HEK293 (cell line): ENCODE data around the gene ITGA11.

ENCODE experiments used
- CTCF ChIA-PET: fragments of 350-600 bp; formaldehyde crosslinking; extraction: SDS; loops from one replicate; lab custom pipeline; 2021; ENCODE audit warnings: antibody characterized with exemption; lab: Yijun Ruan, JAX
- POLR2A ChIA-PET: fragments of 300-600 bp; formaldehyde crosslinking; extraction: SDS; loops from one replicate; lab custom pipeline; 2020; ENCODE audit warnings: antibody characterized with exemption, inconsistent platforms; lab: Yijun Ruan, JAX
- H3K27ac ChIP-seq: fragments of 200-500 bp; sonication (Bioruptor generic); 2 replicates; pipeline ENCODE4 v1.5.1; 2014; ENCODE audit warnings: low read depth, low read length, control low read depth, inconsistent platforms; ENCODE audit errors: extremely low read depth
- H3K36me3 ChIP-seq, 2 experiments: fragments of 200-500 bp in 1 of 2; sonication (Bioruptor generic) in 1 of 2; 1 replicate in 1 of 2; 2 replicates in 1 of 2; pipeline ENCODE4 v1.5.1; 2014 to 2017; ENCODE audit warnings: inconsistent platforms in 2 of 2, low read length in 2 of 2; ENCODE audit not compliant: control insufficient read depth in 2 of 2, insufficient read depth in 1 of 2
- H3K4me1 ChIP-seq: fragments of 200-500 bp; sonication (Bioruptor generic); 2 replicates; pipeline ENCODE4 v1.5.1; 2014; ENCODE audit warnings: mild to moderate bottlenecking, low read length, inconsistent platforms; ENCODE audit not compliant: control insufficient read depth, insufficient read depth
- H3K4me3 ChIP-seq: 2 replicates; pipeline ENCODE4 v1.5.1; 2011; ENCODE audit warnings: low read depth, mild to moderate bottlenecking, control low read depth, low read length, moderate library complexity
- H3K9me3 ChIP-seq: fragments of 200-500 bp; sonication (Bioruptor generic); 2 replicates; pipeline ENCODE4 v1.5.1; 2014; ENCODE audit warnings: low read depth, low read length, inconsistent platforms; ENCODE audit not compliant: control insufficient read depth, insufficient read depth
- FEZF1 ChIP-seq: fragments of 450-650 bp; formaldehyde crosslinking; IDR thresholded peaks from 2 replicates; pipeline ENCODE4 v1.5.1; 2016; ENCODE audit warnings: missing biosample characterization, missing genetic modification characterization
- GFI1B ChIP-seq: fragments of 450-650 bp; formaldehyde crosslinking; IDR thresholded peaks from 2 replicates; pipeline ENCODE4 v1.5.1; 2016; ENCODE audit warnings: missing biosample characterization, missing genetic modification characterization
- MEIS1 ChIP-seq: sonication (generic); formaldehyde crosslinking; IDR thresholded peaks from 2 replicates; pipeline ENCODE4 v1.8.1; 2022; ENCODE audit warnings: missing genetic modification reagents, mild to moderate bottlenecking, borderline replicate concordance
- MZF1 ChIP-seq: fragments of 450-650 bp; formaldehyde crosslinking; IDR thresholded peaks from 2 replicates; pipeline ENCODE4 v1.5.1; 2017; ENCODE audit warnings: missing biosample characterization, missing genetic modification characterization, borderline replicate concordance
- OVOL3 ChIP-seq: fragments of 450-650 bp; formaldehyde crosslinking; IDR thresholded peaks from 2 replicates; pipeline ENCODE4 v1.5.1; 2016; ENCODE audit warnings: missing biosample characterization, missing genetic modification characterization
- TRIM28 ChIP-seq: IDR thresholded peaks from 2 replicates; pipeline ENCODE4 v1.6.1; 2011; ENCODE audit warnings: low read length, control low read depth, borderline replicate concordance
- ZBTB7A ChIP-seq: fragments of 450-650 bp; formaldehyde crosslinking; IDR thresholded peaks from 2 replicates; pipeline ENCODE4 v1.5.1; 2016; ENCODE audit warnings: low read depth, missing biosample characterization, missing genetic modification characterization
- ZNF2 ChIP-seq: fragments of 450-650 bp; formaldehyde crosslinking; IDR thresholded peaks from 2 replicates; pipeline ENCODE4 v1.5.1; 2016; ENCODE audit warnings: missing biosample characterization, missing genetic modification characterization
- ZNF302 ChIP-seq: fragments of 450-650 bp; formaldehyde crosslinking; IDR thresholded peaks from 2 replicates; pipeline ENCODE4 v1.5.1; 2016; ENCODE audit warnings: missing biosample characterization, missing genetic modification characterization, low read depth
- ZNF335 ChIP-seq: fragments of 450-650 bp; formaldehyde crosslinking; conservative IDR thresholded peaks from 2 replicates; pipeline ENCODE4 v1.5.1; 2016; ENCODE audit warnings: missing biosample characterization, missing genetic modification characterization
- ZNF37A ChIP-seq: fragments of 450-650 bp; IDR thresholded peaks from 2 replicates; pipeline ENCODE4 v1.5.1; 2018; ENCODE audit warnings: missing biosample characterization, missing genetic modification characterization
- ZNF518A ChIP-seq: fragments of 450-650 bp; formaldehyde crosslinking; conservative IDR thresholded peaks from 2 replicates; pipeline ENCODE4 v1.5.1; 2016; ENCODE audit warnings: low read depth, missing biosample characterization, missing genetic modification characterization
- ZNF549 ChIP-seq: fragments of 450-650 bp; IDR thresholded peaks from 2 replicates; pipeline ENCODE4 v1.5.1; 2018; ENCODE audit warnings: missing biosample characterization, missing genetic modification characterization, mild to moderate bottlenecking, inconsistent platforms, moderate library complexity
- ZNF561 ChIP-seq: fragments of 450-650 bp; IDR thresholded peaks from 2 replicates; pipeline ENCODE4 v1.5.1; 2018; ENCODE audit warnings: missing biosample characterization, missing genetic modification characterization, borderline replicate concordance
- ZNF707 ChIP-seq: fragments of 450-650 bp; formaldehyde crosslinking; IDR thresholded peaks from 2 replicates; pipeline ENCODE4 v1.5.1; 2016; ENCODE audit warnings: missing biosample characterization, missing genetic modification characterization
- ZNF776 ChIP-seq: fragments of 450-650 bp; formaldehyde crosslinking; IDR thresholded peaks from 2 replicates; pipeline ENCODE4 v1.5.0; 2017; ENCODE audit warnings: missing biosample characterization, missing genetic modification characterization, borderline replicate concordance
- ZNF792 ChIP-seq: fragments of 450-650 bp; formaldehyde crosslinking; IDR thresholded peaks from 2 replicates; pipeline ENCODE4 v1.5.1; 2016; ENCODE audit warnings: missing biosample characterization, missing genetic modification characterization
- TF ChIP-seq, protein P1 (sequence below): fragments of 450-650 bp; formaldehyde crosslinking; IDR thresholded peaks from 2 replicates; pipeline ENCODE4 v1.5.1; 2017; ENCODE audit warnings: missing biosample characterization, missing genetic modification characterization
- TF ChIP-seq, protein P2 (sequence below): fragments of 450-650 bp; formaldehyde crosslinking; conservative IDR thresholded peaks from 2 replicates; pipeline ENCODE4 v1.5.1; 2016; ENCODE audit warnings: low read depth, missing biosample characterization, missing genetic modification characterization

ITGA11 gene

GRCh38 chr15:68445351-68445750 lies 13.4 kb upstream of the ITGA11 start:
- POLR2A ChIA-PET, result no interaction called here

More at GRCh38 chr15:68445351-68445750, 13.4 kb upstream of the ITGA11 start:
- Histone ChIP-seq H3K27ac (no peak overlapping the region), H3K4me3 (no peak overlapping the region), H3K4me1 (no peaks in the 10 kb centered on the region), H3K9me3 (no peaks in the 10 kb centered on the region), H3K36me3 (no peaks in the 10 kb centered on the region)
- CTCF ChIA-PET, result no interaction called here
- no peak for TF ChIP-seq ZNF549 (tag by site-specific recombination)
- TF ChIP-seq ZNF518A (tag by site-specific recombination), result no peak
- TF ChIP-seq ZNF2 (tag by site-specific recombination), result no peak
- TF ChIP-seq ZNF776, result no peak
- TF ChIP-seq ZNF561 (tag by site-specific recombination), result no peak
- TF ChIP-seq MZF1, result no peak
- TF ChIP-seq, protein P1, sequence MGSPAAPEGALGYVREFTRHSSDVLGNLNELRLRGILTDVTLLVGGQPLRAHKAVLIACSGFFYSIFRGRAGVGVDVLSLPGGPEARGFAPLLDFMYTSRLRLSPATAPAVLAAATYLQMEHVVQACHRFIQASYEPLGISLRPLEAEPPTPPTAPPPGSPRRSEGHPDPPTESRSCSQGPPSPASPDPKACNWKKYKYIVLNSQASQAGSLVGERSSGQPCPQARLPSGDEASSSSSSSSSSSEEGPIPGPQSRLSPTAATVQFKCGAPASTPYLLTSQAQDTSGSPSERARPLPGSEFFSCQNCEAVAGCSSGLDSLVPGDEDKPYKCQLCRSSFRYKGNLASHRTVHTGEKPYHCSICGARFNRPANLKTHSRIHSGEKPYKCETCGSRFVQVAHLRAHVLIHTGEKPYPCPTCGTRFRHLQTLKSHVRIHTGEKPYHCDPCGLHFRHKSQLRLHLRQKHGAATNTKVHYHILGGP (tag by site-specific recombination), result no peak
- no peak for TF ChIP-seq ZNF302 (tag by site-specific recombination)
- TF ChIP-seq, protein P2, sequence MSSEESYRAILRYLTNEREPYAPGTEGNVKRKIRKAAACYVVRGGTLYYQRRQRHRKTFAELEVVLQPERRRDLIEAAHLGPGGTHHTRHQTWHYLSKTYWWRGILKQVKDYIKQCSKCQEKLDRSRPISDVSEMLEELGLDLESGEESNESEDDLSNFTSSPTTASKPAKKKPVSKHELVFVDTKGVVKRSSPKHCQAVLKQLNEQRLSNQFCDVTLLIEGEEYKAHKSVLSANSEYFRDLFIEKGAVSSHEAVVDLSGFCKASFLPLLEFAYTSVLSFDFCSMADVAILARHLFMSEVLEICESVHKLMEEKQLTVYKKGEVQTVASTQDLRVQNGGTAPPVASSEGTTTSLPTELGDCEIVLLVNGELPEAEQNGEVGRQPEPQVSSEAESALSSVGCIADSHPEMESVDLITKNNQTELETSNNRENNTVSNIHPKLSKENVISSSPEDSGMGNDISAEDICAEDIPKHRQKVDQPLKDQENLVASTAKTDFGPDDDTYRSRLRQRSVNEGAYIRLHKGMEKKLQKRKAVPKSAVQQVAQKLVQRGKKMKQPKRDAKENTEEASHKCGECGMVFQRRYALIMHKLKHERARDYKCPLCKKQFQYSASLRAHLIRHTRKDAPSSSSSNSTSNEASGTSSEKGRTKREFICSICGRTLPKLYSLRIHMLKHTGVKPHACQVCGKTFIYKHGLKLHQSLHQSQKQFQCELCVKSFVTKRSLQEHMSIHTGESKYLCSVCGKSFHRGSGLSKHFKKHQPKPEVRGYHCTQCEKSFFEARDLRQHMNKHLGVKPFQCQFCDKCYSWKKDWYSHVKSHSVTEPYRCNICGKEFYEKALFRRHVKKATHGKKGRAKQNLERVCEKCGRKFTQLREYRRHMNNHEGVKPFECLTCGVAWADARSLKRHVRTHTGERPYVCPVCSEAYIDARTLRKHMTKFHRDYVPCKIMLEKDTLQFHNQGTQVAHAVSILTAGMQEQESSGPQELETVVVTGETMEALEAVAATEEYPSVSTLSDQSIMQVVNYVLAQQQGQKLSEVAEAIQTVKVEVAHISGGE (tag by site-specific recombination), result no peak
- no peak for TF ChIP-seq FEZF1 (tag by site-specific recombination)
- TF ChIP-seq ZNF335 (tag by site-specific recombination), result no peak
- no peak for TF ChIP-seq ZNF792 (tag by site-specific recombination)
- TF ChIP-seq TRIM28, result no peak
- TF ChIP-seq OVOL3 (tag by site-specific recombination), result no peak
- no peak for TF ChIP-seq ZBTB7A
- no peak for TF ChIP-seq MEIS1 (CRISPR knock-in tag)
- no peak for TF ChIP-seq ZNF37A (tag by site-specific recombination)
- no peak for TF ChIP-seq GFI1B (tag by site-specific recombination)
- no peak for TF ChIP-seq ZNF707 (tag by site-specific recombination)
